ENCODE data around the gene PCBP3. TPM values are rescaled to one million over a fixed set of nuclear protein-coding genes. Genes with fewer than 3 reads are reported as not detected.

The PCBP3 gene
- total and polyA plus RNA-seq, 2 donors (not counting 3 experiments of a cell fraction or from before 2014, with no cell fraction given), result 0.06 to 1.1 TPM

DNA sequence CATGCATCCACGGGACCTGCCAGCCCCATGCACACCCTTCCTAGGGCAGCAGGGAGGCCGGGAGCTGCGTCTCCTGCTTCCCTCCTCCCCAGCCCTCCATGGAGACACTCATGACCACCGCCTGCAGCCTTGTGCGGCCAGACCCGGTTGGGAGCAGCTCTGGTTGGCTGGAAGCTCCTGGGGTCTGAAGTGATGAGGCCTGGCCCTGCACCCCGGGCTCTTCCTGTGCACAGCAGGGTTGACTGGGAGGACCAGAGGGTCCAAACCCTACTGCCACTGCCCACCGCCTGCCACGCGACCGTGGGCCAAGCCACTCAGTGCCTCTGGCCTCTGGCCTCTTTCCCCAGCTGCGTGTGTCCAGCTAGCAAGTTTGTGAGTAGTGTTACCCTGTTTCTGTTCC lies 226.9 kb downstream of the PCBP3 start:
- Histone ChIP-seq H3K27me3 (ENCODE audit: control insufficient read depth in 2 of 2, insufficient read depth in 2 of 2, low read length in 2 of 2) (no peaks in the 10 kb centered on the region), H4K20me1 (replicated peaks; ENCODE audit: control insufficient read depth, extremely low read depth, insufficient read depth, low read length) (no peaks in the 10 kb centered on the region), H3K9ac (replicated peaks; ENCODE audit: extremely low read depth, insufficient read depth, low read length) (no peak overlapping the region), H3K79me2 (ENCODE audit: control insufficient read depth, insufficient read depth, low read length) (no peaks in the 10 kb centered on the region), H3K27ac (ENCODE audit: insufficient read depth, low read depth, low read length) (no peak overlapping the region), H3K9me3 (replicated peaks; ENCODE audit: control insufficient read depth, insufficient read depth, low read length) (no peaks in the 10 kb centered on the region), H3K9me1 (replicated peaks; ENCODE audit: control insufficient read depth, extremely low read depth, insufficient read depth, low read length) (no peaks in the 10 kb centered on the region), H2AFZ (ENCODE audit: low read depth, low read length) (no peak overlapping the region), H3K4me1 (ENCODE audit: control insufficient read depth, extremely low read depth, insufficient read depth, low read length) (no peaks in the 10 kb centered on the region), H3K36me3 (ENCODE audit: control insufficient read depth in 2 of 2, extremely low read depth in 1 of 2, insufficient read depth in 2 of 2, low read length in 2 of 2) (no peaks in the 10 kb centered on the region), H3K4me2 (ENCODE audit: insufficient read depth, low read length) (no peak overlapping the region), H3K4me3 (replicated peaks in 1 of 3; ENCODE audit: insufficient read depth in 1 of 3, low read depth in 1 of 3, low read length in 3 of 3) (no peak overlapping the region)
- ChIA-PET POLR2A (no interaction called here), CTCF (interaction anchor here (2.1 kb wide), 1 partner anchor 10 kb away, joined by 5 read pairs; no protein-coding TSS in a partner anchor)
- FAIRE-seq, result no peak
- dilution Hi-C loops (cut with MboI; ENCODE audit: extremely low pct_ligation_motif_present, low sequenced_read_pairs) (no loop called here), intact Hi-C loops (cut with micrococcal nuclease) (no loop called here)
- BruUV-seq (replicated peaks), result no TSS peak
- DNase-seq (ENCODE audit: low read depth, low spot score), result no peak
- TF ChIP-seq, protein P1, sequence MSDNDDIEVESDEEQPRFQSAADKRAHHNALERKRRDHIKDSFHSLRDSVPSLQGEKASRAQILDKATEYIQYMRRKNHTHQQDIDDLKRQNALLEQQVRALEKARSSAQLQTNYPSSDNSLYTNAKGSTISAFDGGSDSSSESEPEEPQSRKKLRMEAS (IDR thresholded peaks at IDR 0.05; ENCODE audit: insufficient read depth, insufficient read length), result no peak
- no peak for TF ChIP-seq POLR2A (IDR thresholded peaks at IDR 0.05; ENCODE audit: low read depth, low read length)
- no peak for TF ChIP-seq MYC (IDR thresholded peaks at IDR 0.05; ENCODE audit: low read depth, low read length)
- no peak for TF ChIP-seq GATA2 (IDR thresholded peaks at IDR 0.05; ENCODE audit: insufficient read depth, insufficient read length, low read depth, low read length)
- TF ChIP-seq JUN (IDR thresholded peaks at IDR 0.05; ENCODE audit: borderline replicate concordance, insufficient read depth, insufficient read length, low read depth), result no peak
- TF ChIP-seq POLR2AphosphoS5 (IDR thresholded peaks at IDR 0.05; ENCODE audit: insufficient read depth, low read depth, low read length), result no peak
- no peak for TF ChIP-seq EZH2 (IDR thresholded peaks at IDR 0.05; ENCODE audit: borderline replicate concordance, low read depth, low read length, severe bottlenecking)
- TF ChIP-seq, protein P2, sequence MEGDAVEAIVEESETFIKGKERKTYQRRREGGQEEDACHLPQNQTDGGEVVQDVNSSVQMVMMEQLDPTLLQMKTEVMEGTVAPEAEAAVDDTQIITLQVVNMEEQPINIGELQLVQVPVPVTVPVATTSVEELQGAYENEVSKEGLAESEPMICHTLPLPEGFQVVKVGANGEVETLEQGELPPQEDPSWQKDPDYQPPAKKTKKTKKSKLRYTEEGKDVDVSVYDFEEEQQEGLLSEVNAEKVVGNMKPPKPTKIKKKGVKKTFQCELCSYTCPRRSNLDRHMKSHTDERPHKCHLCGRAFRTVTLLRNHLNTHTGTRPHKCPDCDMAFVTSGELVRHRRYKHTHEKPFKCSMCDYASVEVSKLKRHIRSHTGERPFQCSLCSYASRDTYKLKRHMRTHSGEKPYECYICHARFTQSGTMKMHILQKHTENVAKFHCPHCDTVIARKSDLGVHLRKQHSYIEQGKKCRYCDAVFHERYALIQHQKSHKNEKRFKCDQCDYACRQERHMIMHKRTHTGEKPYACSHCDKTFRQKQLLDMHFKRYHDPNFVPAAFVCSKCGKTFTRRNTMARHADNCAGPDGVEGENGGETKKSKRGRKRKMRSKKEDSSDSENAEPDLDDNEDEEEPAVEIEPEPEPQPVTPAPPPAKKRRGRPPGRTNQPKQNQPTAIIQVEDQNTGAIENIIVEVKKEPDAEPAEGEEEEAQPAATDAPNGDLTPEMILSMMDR (IDR thresholded peaks at IDR 0.05; ENCODE audit: extremely low read depth in 1 of 2, insufficient read depth in 1 of 2, low read depth in 1 of 2, low read length in 2 of 2), result no peak
- no peak for TF ChIP-seq FOS (IDR thresholded peaks at IDR 0.05; ENCODE audit: borderline replicate concordance, insufficient read depth, low read length)

All from endothelial cell of umbilical vein (primary cell).